Globus pallidus (tissue), 1 donor: ENCODE results near the gene ALPL.

Experiments
- DNase-seq: peaks from one replicate; pipeline ENCODE4 v3.0.0-alpha.2; 2015; ENCODE audit warnings: low spot score

ALPL gene

GRCh38 chr1:21618561-21619374 is 109.5 kb downstream of the ALPL start:
- DNase-seq: no peak

- DNase-seq: no peak
These were observed 110.2 kb downstream of the ALPL start for GRCh38 chr1:21619375-21619947.

- no peak for DNase-seq
These were observed 110.8 kb downstream of the ALPL start for GRCh38 chr1:21620011-21620410.

GRCh38 chr1:21620496-21620895 is 111.3 kb downstream of the ALPL start:
- peak; percentile 26 for DNase-seq

GRCh38 chr1:21621051-21621450 is 111.8 kb downstream of the ALPL start:
- DNase-seq: no peak

GRCh38 chr1:21621761-21622436 is 112.7 kb downstream of the ALPL start:
- DNase-seq: no peak

- no peak for DNase-seq
These were observed 113.5 kb downstream of the ALPL start for GRCh38 chr1:21622466-21623315.

GRCh38 chr1:21623410-21623961 is 114.3 kb downstream of the ALPL start:
- DNase-seq: no peak

GRCh38 chr1:21624571-21625389 is 115.6 kb downstream of the ALPL start:
- peak; percentile 86 for DNase-seq

GRCh38 chr1:21625390-21626190 is 116.4 kb downstream of the ALPL start:
- DNase-seq: no peak

- no peak for DNase-seq
These were observed 117.7 kb downstream of the ALPL start for GRCh38 chr1:21626921-21627339.
